HFFc6 (cell line): ENCODE data around the gene CRIP3. TPM values are rescaled to one million over a fixed set of nuclear protein-coding genes. Genes with fewer than 3 reads are reported as not detected.
"Not testable (repeated sequence)": the region's sequence is repeated elsewhere in the genome, so short reads cannot be mapped to it uniquely, and the experiment has no call there.

ENCODE experiments used
- DNase-seq: peaks from one replicate; pipeline ENCODE4 v3.0.0-alpha.2; 2018
- H3K27ac Mint-ChIP-seq: 2 replicates; pipeline ENCODE4 v1.8.0; 2020; ENCODE audit warnings: mild to moderate bottlenecking, mixed read lengths
- H3K27me3 Mint-ChIP-seq: 2 replicates; pipeline ENCODE4 v1.8.0; 2021; ENCODE audit warnings: mild to moderate bottlenecking, moderate library complexity, mixed read lengths; ENCODE audit not compliant: insufficient read depth
- H3K36me3 Mint-ChIP-seq: 2 replicates; pipeline ENCODE4 v1.8.0; 2021; ENCODE audit warnings: low read depth, mixed read lengths
- H3K4me1 Mint-ChIP-seq: 2 replicates; pipeline ENCODE4 v1.8.0; 2020; ENCODE audit warnings: low read depth, mixed read lengths
- H3K4me3 Mint-ChIP-seq: 2 replicates; pipeline ENCODE4 v1.8.0; 2020; ENCODE audit warnings: mild to moderate bottlenecking, moderate library complexity, mixed read lengths
- H3K9me3 Mint-ChIP-seq: 2 replicates; pipeline ENCODE4 v1.8.0; 2020; ENCODE audit warnings: mild to moderate bottlenecking, mixed read lengths
- CTCF ChIP-seq: fragments of 200-600 bp; sonication (generic); IDR thresholded peaks from 2 replicates; pipeline ENCODE4 v1.5.0; 2021; ENCODE audit warnings: antibody characterized with exemption, mild to moderate bottlenecking
- total RNA-seq, 6 experiments: library from RNA; stranded (reverse); fragmentation: NEBNext Ultra II Directional; extraction: Animal tissue kit (Norgen Biotek cat#: 25700); gene quantifications; 2 replicates in 1 of 6; 3 replicates in 5 of 6; pipeline ENCODE4 v1.2.3, GENCODE V29; 2021

Gene CRIP3
- total RNA-seq, 6 experiments from 2014 or later = not detected

- no peak for TF ChIP-seq CTCF
- H3K4me1 Mint-ChIP-seq = peaks cover 7% of the 10 kb centered on the region; the same call in 1 of the 2 replicates
- no peak for DNase-seq
- H3K36me3 Mint-ChIP-seq = no peaks in the 10 kb centered on the region
- peaks cover 38% of the 10 kb centered on the region for H3K27me3 Mint-ChIP-seq
- H3K4me3 Mint-ChIP-seq = no peak overlapping the region
- H3K9me3 Mint-ChIP-seq = no peaks in the 10 kb centered on the region
- H3K27ac Mint-ChIP-seq = no peak overlapping the region
These were observed 2.5 kb downstream of the CRIP3 start for GRCh38 chr6:43306086-43306485.

- no peak overlapping the region for H3K4me3 Mint-ChIP-seq
- peaks cover 11% of the 10 kb centered on the region; the same call in 1 of the 2 replicates for H3K4me1 Mint-ChIP-seq
- H3K36me3 Mint-ChIP-seq = no peaks in the 10 kb centered on the region
- peaks cover 50% of the 10 kb centered on the region for H3K27me3 Mint-ChIP-seq
- DNase-seq = no peak
- no peaks in the 10 kb centered on the region for H3K9me3 Mint-ChIP-seq
- H3K27ac Mint-ChIP-seq = no peak overlapping the region
- no peak for TF ChIP-seq CTCF
These were observed 3.7 kb downstream of the CRIP3 start for GRCh38 chr6:43304882-43305281.

- no peak overlapping the region for H3K4me3 Mint-ChIP-seq
- peaks cover 13% of the 10 kb centered on the region; the same call in 1 of the 2 replicates for H3K4me1 Mint-ChIP-seq
- H3K36me3 Mint-ChIP-seq = no peaks in the 10 kb centered on the region
- no peak for TF ChIP-seq CTCF
- peaks cover 49% of the 10 kb centered on the region for H3K27me3 Mint-ChIP-seq
- H3K27ac Mint-ChIP-seq = no peak overlapping the region
- H3K9me3 Mint-ChIP-seq = no peaks in the 10 kb centered on the region
- DNase-seq = no peak
These were observed 4.3 kb downstream of the CRIP3 start for GRCh38 chr6:43304361-43304760.

GRCh38 chr6:43303751-43304331, 4.8 kb downstream of the CRIP3 start:
- Mint-ChIP-seq H3K4me3 (no peak overlapping the region), H3K4me1 (peaks cover 9% of the 10 kb centered on the region; the same call in 1 of the 2 replicates), H3K27me3 (peaks cover 50% of the 10 kb centered on the region), H3K27ac (no peak overlapping the region), H3K36me3 (no peaks in the 10 kb centered on the region), H3K9me3 (no peaks in the 10 kb centered on the region)
- DNase-seq = no peak
- TF ChIP-seq CTCF = no peak

GRCh38 chr6:43303006-43303405, 5.6 kb downstream of the CRIP3 start:
- not testable (repeated sequence) for H3K36me3 Mint-ChIP-seq, H3K9me3 Mint-ChIP-seq, H3K4me3 Mint-ChIP-seq, H3K4me1 Mint-ChIP-seq, H3K27ac Mint-ChIP-seq, DNase-seq
- H3K27me3 Mint-ChIP-seq = peaks cover 52% of the 10 kb centered on the region

GRCh38 chr6:43302126-43302525, 6.5 kb downstream of the CRIP3 start:
- no peak overlapping the region for H3K27ac Mint-ChIP-seq
- H3K4me3 Mint-ChIP-seq = no peak overlapping the region
- no peak for TF ChIP-seq CTCF
- DNase-seq = no peak
- H3K9me3 Mint-ChIP-seq = no peaks in the 10 kb centered on the region
- H3K36me3 Mint-ChIP-seq = no peaks in the 10 kb centered on the region
- H3K27me3 Mint-ChIP-seq = peaks cover 48% of the 10 kb centered on the region
- H3K4me1 Mint-ChIP-seq = peaks cover 6% of the 10 kb centered on the region; the same call in 1 of the 2 replicates
